ENCODE measurements around the gene PCMTD2. TPM values are rescaled to one million over a fixed set of nuclear protein-coding genes. Genes with fewer than 3 reads are reported as not detected.

Gene PCMTD2
- total and polyA plus RNA-seq, 8 donors, result 14.1 to 107 (median 39.2) TPM

DNA sequence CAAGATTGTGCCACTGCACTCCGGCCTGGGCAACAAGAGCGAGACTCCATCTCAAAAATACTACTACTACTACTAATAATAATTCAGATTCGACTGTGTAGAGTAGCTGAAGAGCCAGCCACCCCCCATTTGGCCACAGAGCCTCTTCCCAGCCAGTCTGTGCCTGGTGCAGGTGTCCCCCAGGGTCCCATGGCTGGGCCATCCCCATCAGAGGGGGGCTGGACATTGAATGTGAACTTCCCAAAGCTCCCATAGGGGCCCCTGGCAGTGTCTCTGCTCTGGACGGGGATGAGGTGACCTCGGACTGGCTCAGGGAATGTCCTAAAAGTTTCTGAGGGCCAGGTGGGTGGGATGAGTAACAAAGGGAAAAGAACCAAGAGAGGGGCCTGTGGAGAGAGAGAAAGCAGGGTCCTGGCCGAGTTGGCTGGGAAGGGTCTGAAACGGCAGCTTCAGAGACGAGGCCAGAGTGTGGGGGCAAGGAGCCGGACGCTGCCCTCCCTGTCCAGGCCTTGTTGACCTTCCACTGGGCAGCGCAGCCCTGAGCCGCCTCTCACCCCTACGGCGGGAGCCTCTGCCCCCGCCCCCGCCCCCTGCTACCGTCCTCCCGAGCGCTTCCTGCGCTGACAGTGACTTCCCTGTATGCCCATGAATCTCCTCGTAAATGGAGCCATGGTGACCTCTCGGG lies 24.9 kb upstream of the PCMTD2 start:
- no peaks in the 10 kb centered on the region for H3K36me3 ChIP-seq
- intact Hi-C loops (cut with DNase I; ENCODE audit: low total_unique reads), result no loop called here

GRCh38 chr20:64231621-64232550 lies 23.7 kb upstream of the PCMTD2 start:
- Histone ChIP-seq H3K4me1 (peaks cover 0 to 6% (median 0%) of the 10 kb centered on the region in 4 donors), H3K36me3 (no peaks in the 10 kb centered on the region), H3K4me3 (no peak overlapping the region), H3K27ac (no peak overlapping the region), H3K9me3 (no peaks in the 10 kb centered on the region), H3K27me3 (no peaks in the 10 kb centered on the region)
- no peak for DNase-seq
- intact Hi-C loops (cut with DNase I; ENCODE audit: low total_unique reads), result no loop called here
- 87 to 92% (median 91%) methylated on average over 16 to 27 of the region's 27 CpGs for WGBS, 5 donors
- TF ChIP-seq EP300 (IDR thresholded peaks at IDR 0.05) (no peak), POLR2AphosphoS5 (IDR thresholded peaks at IDR 0.05) (no peak), POLR2A (IDR thresholded peaks at IDR 0.05) (no peak), CTCF (IDR thresholded peaks at IDR 0.05) (no peak)

More for the DNA sequence above, 24.9 kb upstream of the PCMTD2 start:
- no peak overlapping the region for H3K4me3 ChIP-seq
- H3K27me3 ChIP-seq, result no peaks in the 10 kb centered on the region
- H3K9me3 ChIP-seq, result no peaks in the 10 kb centered on the region
- TF ChIP-seq POLR2A (IDR thresholded peaks at IDR 0.05), result no peak
- TF ChIP-seq EP300 (IDR thresholded peaks at IDR 0.05), result no peak
- no peak for TF ChIP-seq CTCF (IDR thresholded peaks at IDR 0.05)
- no peak for TF ChIP-seq POLR2AphosphoS5 (IDR thresholded peaks at IDR 0.05)
- 77 to 90% (median 85%) methylated on average over 21 to 22 of the region's 22 CpGs for WGBS, 5 donors
- no peak for DNase-seq
- H3K27ac ChIP-seq, result no peak overlapping the region
- peaks cover 0 to 6% (median 0%) of the 10 kb centered on the region in 4 donors for H3K4me1 ChIP-seq

DNA sequence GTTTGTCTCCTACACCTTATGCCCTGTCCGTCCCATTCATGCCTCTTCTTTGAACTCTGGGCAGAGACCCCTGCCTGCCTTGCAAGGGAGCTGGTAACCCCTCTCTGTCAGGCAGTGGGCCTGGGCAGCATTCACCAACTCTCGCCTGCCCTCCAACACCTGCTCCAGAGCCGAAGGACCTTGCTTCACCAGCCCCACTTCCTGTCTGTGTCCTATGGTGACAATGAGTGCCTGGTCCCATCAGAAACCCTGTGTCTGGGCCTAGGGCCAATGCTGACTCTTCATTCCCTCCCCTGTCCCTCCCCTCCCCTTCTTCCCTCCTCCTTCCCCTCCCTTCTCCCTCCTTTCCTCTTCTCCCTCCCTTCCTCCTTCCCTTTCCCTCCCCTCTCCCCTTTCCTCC lies 22.8 kb upstream of the PCMTD2 start:
- intact Hi-C loops (cut with DNase I; ENCODE audit: low total_unique reads), result no loop called here
- Histone ChIP-seq H3K4me1 (peaks cover 0 to 6% (median 0%) of the 10 kb centered on the region in 4 donors), H3K4me3 (no peak overlapping the region), H3K27me3 (no peaks in the 10 kb centered on the region), H3K27ac (no peak overlapping the region), H3K9me3 (no peaks in the 10 kb centered on the region), H3K36me3 (no peaks in the 10 kb centered on the region)
- TF ChIP-seq POLR2AphosphoS5 (IDR thresholded peaks at IDR 0.05), result no peak
- TF ChIP-seq POLR2A (IDR thresholded peaks at IDR 0.05), result no peak
- no peak for TF ChIP-seq CTCF (IDR thresholded peaks at IDR 0.05)
- TF ChIP-seq EP300 (IDR thresholded peaks at IDR 0.05), result no peak
- DNase-seq, result no peak
- whole genome bisulfite sequencing, 5 donors, result 61 to 66% (median 63%) methylated on average over 3 of the region's 3 CpGs

DNA sequence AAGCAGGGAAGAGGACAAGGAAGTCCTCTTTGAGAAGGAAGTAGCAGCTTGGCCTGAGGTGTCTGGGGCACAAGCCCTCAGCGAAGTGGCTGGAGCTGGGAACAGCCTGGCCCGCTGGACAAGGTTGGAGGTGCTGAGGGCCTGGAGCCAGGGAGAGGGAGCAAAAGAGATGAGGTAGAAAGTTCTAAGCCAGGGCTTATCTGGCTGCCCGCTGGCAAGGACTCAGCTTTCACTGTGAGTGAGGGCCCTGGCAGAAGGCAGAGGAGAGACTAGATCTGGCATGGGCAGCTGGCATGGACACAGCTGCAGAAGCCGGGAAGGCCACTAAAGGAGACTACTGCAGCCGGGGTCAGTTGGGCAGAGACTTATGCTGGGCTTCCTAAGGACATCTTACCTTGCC lies 21.8 kb upstream of the PCMTD2 start:
- WGBS, 5 donors, result 32 to 58% (median 37%) methylated on average over 5 of the region's 5 CpGs
- TF ChIP-seq POLR2AphosphoS5 (IDR thresholded peaks at IDR 0.05) (no peak), EP300 (IDR thresholded peaks at IDR 0.05) (no peak), POLR2A (IDR thresholded peaks at IDR 0.05) (no peak), CTCF (IDR thresholded peaks at IDR 0.05) (no peak)
- Histone ChIP-seq H3K27ac (peak overlapping the region in 1 of 5 donors; percentile 32), H3K36me3 (no peaks in the 10 kb centered on the region), H3K4me3 (no peak overlapping the region), H3K9me3 (no peaks in the 10 kb centered on the region), H3K27me3 (no peaks in the 10 kb centered on the region), H3K4me1 (peaks cover 0 to 6% (median 0%) of the 10 kb centered on the region in 4 donors)
- intact Hi-C loops (cut with DNase I; ENCODE audit: low total_unique reads), result no loop called here
- peak in 1 of 2 donors; percentile 91 for DNase-seq

All from stomach (tissue), 9 donors.